HG03442 (cell line): ENCODE results near the gene PDLIM7.
"Not testable (repeated sequence)": the region's sequence is repeated elsewhere in the genome, so short reads cannot be mapped to it uniquely, and the experiment has no call there.

Experiments
- ATAC-seq: cut with Tn5 transposase; IDR thresholded peaks from one replicate; pipeline ENCODE4 v1.9.1; 2021; ENCODE audit warnings: mild to moderate bottlenecking, moderate library complexity; ENCODE audit not compliant: unreplicated experiment

The PDLIM7 gene

DNA sequence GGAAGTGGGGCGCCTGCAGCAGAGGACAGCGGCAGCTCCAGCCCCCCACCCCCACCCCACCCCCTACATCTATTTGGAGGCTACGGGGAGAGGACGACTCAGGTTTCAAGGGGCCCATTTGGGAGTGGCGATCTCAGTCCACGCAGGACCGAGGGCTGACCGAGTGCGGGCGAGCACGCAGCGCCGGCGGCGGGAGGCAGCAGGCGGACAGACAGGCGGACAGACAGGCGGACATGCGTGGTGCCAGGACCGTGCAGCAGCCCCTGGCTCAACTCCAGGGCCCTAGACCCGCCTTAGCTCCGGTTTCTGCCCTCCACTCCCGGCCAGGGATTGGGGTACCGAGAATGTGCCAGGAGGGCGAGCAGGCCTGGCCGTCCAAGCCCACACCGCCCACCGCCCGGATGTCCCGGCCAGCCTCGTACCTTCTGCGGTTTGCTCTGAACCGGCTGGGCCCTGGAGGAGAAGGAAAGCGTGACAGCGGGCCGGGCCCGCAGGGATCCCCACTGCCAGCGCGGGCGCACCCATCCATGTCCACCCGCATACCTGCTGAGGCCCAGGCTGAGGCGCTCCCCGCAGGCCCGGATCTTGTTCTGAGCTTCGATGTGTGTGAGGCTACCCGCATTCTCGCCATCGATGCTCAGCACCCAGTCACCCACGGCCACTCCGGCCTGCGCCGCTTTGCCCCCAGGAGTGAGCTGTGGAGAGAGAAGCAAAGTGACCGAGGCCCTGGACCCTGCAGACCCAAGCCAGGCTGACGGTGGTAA is 5.2 kb downstream of the PDLIM7 start:
- no peak for ATAC-seq

DNA sequence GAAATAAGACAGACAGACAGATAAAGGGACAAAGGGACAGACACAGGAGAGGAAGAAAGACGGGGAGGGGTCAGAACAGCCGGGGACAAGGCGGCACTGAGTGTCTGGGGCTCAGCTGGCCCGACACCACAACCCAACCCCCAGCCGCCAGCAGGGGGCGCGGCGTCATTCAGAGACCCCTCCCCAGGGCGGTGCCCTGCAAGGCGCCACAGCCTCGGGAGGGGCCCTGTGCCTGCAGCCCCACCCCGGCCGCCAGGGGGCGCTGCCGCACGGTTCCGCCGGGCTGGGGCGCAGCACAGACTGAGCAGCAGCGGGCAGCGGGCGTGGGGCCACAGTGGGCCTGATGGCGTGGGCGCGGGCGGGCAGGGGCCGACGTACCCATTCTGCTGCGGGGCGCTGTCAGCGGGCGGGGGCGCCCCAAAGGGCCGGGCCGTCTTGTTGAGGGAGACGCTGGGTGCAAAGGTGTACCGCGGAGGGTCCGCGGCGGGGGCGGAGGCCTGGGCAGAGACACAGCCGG is 5.9 kb downstream of the PDLIM7 start:
- ATAC-seq, result no peak

- no peak for ATAC-seq
Measured at GRCh38 chr5:177490992-177491391, 6.4 kb downstream of the PDLIM7 start.

DNA sequence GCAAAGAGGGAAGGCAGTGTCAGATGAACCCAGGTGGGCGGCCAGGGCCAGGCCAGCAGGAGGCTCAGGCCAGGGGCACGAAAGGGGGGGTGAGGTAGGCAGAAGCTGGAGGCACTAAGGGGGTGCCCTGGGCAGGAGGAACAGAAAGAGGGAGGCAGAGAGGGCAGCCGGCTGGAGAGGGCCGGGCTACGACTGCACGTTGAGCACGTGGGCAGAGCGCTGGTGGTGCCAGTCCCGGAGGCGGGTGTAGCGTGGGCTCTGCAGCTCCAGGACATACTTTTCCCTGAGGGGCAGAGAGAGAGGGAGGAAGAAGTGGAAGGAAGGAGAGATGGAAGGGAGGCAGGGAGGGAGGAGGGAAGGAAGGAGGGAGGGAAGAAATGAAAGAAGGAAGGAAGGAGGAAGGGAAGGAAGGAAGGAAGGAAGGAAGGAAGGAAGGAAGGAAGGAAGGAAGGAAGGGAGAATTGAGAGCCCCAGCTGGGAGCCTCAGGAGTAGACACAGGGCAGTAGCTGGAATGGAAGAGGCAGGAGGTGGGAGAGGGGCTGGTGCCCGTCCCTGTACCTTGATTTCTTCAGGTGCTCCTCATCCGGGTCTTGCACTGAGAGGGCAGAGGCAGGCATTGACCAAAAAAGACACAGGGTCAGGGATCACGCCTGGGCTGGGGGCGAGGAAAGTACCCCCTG is 7.0 kb downstream of the PDLIM7 start:
- no peak for ATAC-seq

DNA sequence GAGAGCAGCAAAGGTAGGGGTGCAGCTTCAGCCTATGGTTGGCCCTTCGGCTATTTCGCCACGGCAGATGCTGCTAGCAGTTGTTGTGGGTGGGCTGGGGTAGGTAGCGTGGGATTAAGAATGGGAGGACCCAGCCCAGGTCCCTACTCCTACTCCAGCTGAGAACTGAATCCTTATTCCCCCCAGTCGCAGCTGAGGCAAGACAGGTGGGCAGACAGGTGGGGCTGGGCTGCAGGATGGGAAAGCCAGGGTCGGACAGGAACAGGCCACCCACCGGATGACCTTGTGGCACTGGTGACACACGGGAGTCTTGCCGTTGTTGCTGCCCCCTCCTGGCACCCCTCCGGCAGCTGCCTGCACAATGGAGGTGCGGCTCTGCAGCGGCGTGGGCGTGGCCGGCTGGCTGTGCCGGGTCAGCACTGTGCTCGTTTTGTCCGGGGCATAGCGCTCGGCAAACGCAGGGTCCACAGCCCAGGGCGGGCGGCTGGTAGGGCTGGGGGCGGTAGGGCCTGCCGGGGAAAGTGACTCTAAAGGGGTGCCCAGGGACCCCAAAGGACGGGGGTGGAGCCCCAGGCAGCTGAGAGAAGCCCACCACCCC is 8.2 kb downstream of the PDLIM7 start:
- no peak for ATAC-seq

GRCh38 chr5:177487975-177488374 is 9.4 kb downstream of the PDLIM7 start:
- no peak for ATAC-seq

GRCh38 chr5:177487144-177487543 is 10.3 kb downstream of the PDLIM7 start:
- no peak for ATAC-seq

- no peak for ATAC-seq
Measured at GRCh38 chr5:177486256-177486655, 11.1 kb downstream of the PDLIM7 start.

- not testable (repeated sequence) for ATAC-seq
Measured at GRCh38 chr5:177485753-177486152, 11.7 kb downstream of the PDLIM7 start.

- no peak for ATAC-seq
Measured at GRCh38 chr5:177484902-177485549, 12.4 kb downstream of the PDLIM7 start.

DNA sequence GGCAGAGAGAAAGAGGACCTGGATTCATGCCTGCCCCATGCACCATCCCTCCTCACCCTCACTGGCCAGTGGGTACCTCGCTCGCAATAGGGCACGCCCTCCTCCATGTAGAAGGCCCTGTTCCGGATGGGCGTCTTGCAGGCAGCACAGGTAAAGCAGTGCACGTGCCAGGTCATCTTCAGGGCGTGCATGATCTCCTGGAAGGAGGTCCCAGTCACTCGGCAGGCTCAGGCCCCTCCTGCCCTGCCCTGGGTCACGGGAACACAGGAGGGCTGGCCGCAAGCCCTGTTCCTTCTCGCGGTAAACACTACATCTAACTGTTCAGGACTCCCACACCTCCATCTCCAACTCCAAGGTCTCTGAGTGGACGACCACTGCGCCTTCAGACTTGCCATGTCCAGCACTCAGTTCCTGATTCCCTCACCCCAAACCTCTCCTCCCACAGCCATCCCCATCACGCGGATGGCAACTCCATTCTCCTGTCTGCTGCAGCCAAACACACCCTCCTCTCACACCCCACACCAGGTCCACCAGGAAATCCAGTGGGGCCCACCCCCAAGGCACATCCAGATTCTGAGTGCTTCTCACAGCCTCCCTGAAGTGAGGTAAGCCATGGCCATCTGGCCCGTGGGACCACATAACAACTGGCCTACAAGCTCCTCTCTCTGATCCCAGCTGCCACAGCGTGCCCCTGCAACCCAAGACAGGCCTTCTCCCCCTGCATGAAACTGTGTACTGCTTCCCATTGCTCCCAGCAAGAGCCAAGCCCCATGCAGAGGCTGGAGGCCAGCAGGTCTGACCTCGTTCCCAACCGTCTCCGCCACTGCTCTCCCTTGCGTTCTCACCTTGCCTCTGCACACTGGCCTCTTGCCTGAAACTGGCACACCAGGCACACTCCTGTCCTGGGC is 13.2 kb downstream of the PDLIM7 start:
- ATAC-seq, result no peak

- no peak for ATAC-seq
Measured at GRCh38 chr5:177483042-177483441, 14.4 kb downstream of the PDLIM7 start.

GRCh38 chr5:177482359-177482795 is 15.0 kb downstream of the PDLIM7 start:
- ATAC-seq, result no peak

DNA sequence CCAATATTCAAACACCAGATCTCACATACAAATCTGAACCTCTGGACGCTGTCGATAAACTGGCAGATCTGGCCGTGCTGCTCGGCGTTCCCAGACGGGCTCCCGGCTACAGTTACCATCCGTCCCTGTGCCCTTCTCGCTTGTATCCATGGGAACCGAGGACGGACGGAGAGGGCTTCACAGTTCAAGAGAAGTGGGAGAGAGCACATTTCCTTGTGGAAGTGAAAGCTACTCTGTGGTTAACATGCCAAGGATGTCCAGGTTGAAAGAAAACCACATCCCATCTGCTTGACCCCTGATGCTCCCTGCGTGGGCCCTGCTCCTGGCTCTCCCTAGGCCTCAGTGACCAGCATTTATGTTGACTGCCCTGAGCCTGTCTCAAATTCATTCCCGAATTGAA is 17.6 kb downstream of the PDLIM7 start:
- no peak for ATAC-seq

DNA sequence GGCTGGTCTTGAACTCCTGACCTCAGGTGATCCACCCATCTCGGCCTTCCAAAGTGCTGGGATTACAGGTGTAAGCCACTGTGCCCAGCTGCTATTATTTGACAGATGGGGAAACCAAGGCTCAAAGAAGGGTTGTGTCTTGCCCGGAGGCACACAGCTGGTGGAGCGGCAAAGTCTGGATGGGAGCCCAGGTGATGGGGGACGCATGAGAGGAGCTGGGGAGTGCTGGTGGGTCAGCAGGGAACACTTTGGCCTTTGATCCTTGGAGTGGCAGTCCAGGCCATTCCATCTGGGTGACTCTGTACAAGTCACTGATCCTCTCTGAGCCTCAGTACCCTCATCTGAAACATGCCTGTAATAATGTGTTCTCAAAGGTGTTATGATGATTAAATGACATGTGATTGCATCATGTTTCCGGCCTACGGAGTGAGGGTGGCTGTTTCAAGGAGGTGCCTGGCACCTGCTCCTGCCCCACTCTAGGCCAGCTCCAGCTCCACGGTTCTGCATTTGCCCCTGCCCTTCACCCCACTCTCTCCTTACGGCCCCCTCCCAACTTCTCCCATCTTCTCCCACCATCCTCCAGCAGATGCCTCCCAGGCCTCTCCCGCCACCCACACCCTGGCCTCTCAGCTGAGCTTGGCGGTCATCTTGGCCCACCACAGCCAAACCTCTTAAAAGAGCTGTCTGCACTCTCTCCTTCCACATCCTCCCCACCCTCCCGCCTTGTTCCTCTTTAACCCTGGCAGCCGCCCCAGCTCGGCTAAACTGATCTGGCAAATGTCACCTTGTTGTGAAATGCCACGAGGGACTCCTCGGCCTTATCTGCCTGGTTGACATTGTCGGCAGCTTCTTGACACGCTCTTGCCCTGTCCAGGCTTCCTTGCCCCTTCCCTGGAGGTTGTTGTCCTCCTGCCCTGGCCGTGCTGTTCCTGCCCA is 18.4 kb downstream of the PDLIM7 start:
- ATAC-seq, result no peak

- ATAC-seq, result no peak
Measured at GRCh38 chr5:177477701-177478477, 19.5 kb downstream of the PDLIM7 start.

GRCh38 chr5:177476531-177477233 is 20.7 kb downstream of the PDLIM7 start:
- ATAC-seq, result no peak
